Sigmoid colon (tissue), 4 donors: ENCODE data around the gene CNRIP1.
A peak's percentile ranks its signal among the peaks of the same experiment; 100 is the strongest.

ENCODE experiments used
- CTCF ChIP-seq, 4 experiments: fragments of 450-650 bp in 3 of 4; fragments of 200-600 bp in 1 of 4; IDR thresholded peaks; one replicate each; pipeline ENCODE4 v1.5.1; 2016 to 2019; ENCODE audit warnings: antibody characterized with exemption in 4 of 4, mild to moderate bottlenecking in 3 of 4, moderate library complexity in 2 of 4
- EP300 ChIP-seq, 4 donors: sonication (generic); formaldehyde crosslinking; IDR thresholded peaks; one replicate each; pipeline ENCODE4 v1.6.1; 2017; ENCODE audit warnings: antibody characterized with exemption in 4 of 4
- POLR2A ChIP-seq, 2 donors: fragments of 450-650 bp; IDR thresholded peaks; one replicate each; pipeline ENCODE4 v1.6.1; 2016; ENCODE audit warnings: antibody characterized with exemption in 2 of 2, mild to moderate bottlenecking in 2 of 2, moderate library complexity in 2 of 2
- POLR2AphosphoS5 ChIP-seq, 4 donors: sonication (generic); formaldehyde crosslinking; IDR thresholded peaks; one replicate each; pipeline ENCODE4 v1.6.1; 2017; ENCODE audit warnings: antibody characterized with exemption in 4 of 4

GRCh38 chr2:68244456-68244855 is 75.3 kb downstream of the CNRIP1 start:
- TF ChIP-seq CTCF (IDR thresholded peaks at IDR 0.05): peak in 2 of 4 experiments; percentile 24 to 25
- TF ChIP-seq POLR2AphosphoS5 (IDR thresholded peaks at IDR 0.05): no peak
- no peak for TF ChIP-seq POLR2A (IDR thresholded peaks at IDR 0.05)
- no peak for TF ChIP-seq EP300 (IDR thresholded peaks at IDR 0.05)
